Erythroblast (primary cell): ENCODE data around the gene SPINK8.

Experiments
- GATA1 ChIP-seq: IDR thresholded peaks from 2 replicates; pipeline ENCODE4 v1.6.1; 2011; ENCODE audit warnings: low read depth, mild to moderate bottlenecking, control low read depth, low read length, moderate library complexity
- POLR2A ChIP-seq: IDR thresholded peaks from 2 replicates; pipeline ENCODE4 v1.6.1; 2011; ENCODE audit warnings: mild to moderate bottlenecking, low read length

GRCh38 chr3:48303021-48303420 is 30.4 kb downstream of the SPINK8 start:
- TF ChIP-seq POLR2A = no peak
- no peak for TF ChIP-seq GATA1
